PC-3 (cell line): ENCODE results near the gene PIGU. TPM values are rescaled to one million over a fixed set of nuclear protein-coding genes. Genes with fewer than 3 reads are reported as not detected.

ENCODE experiments used
- ATAC-seq: fragments of 200-7000 bp; cut with Tn5 transposase; 2 replicates; pipeline ENCODE4 v1.9.1; 2020; ENCODE audit warnings: mild to moderate bottlenecking, moderate library complexity
- BruUV-seq: library from RNA; stranded (reverse); fragments of 400-500 nt; replicated peaks from 2 replicates; lab custom pipeline; 2021; lab: Mats Ljungman, UMichigan
- CTCF ChIA-PET: fragments of 300-600 bp; sonication (Branson Sonifier 250); formaldehyde crosslinking; loops from one replicate; lab custom pipeline; 2022; ENCODE audit warnings: antibody characterized with exemption; lab: Charles Lee
- POLR2A ChIA-PET: fragments of 300-600 bp; sonication (Branson Sonifier 250); formaldehyde crosslinking; loops from one replicate; lab custom pipeline; 2022; ENCODE audit warnings: antibody characterized with exemption; ENCODE audit not compliant: unreplicated experiment; lab: Charles Lee
- DNase-seq: peaks from one replicate; pipeline ENCODE4 v3.0.0-alpha.2; 2015
- H2AFZ ChIP-seq: fragments of 300-600 bp; sonication (generic); 2 replicates; pipeline ENCODE4 v1.6.0; 2016; ENCODE audit warnings: antibody characterized with exemption, low read length
- H3F3A ChIP-seq: fragments of 300-600 bp; sonication (generic); one replicate; pipeline ENCODE4 v1.6.0; 2017; ENCODE audit warnings: antibody characterized with exemption, low read length, control low read depth, mild to moderate bottlenecking; ENCODE audit not compliant: unreplicated experiment
- H3K27ac ChIP-seq: fragments of 300-600 bp; sonication (generic); 2 replicates; pipeline ENCODE4 v1.5.1; 2016; ENCODE audit warnings: mild to moderate bottlenecking, low read length
- H3K27me3 ChIP-seq: fragments of 300-600 bp; sonication (generic); 2 replicates; pipeline ENCODE4 v1.6.1; 2016; ENCODE audit warnings: low read length, mixed read lengths
- H3K36me3 ChIP-seq: fragments of 300-600 bp; sonication (generic); 2 replicates; pipeline ENCODE4 v1.6.1; 2016; ENCODE audit warnings: low read depth, mixed run types, low read length, mixed read lengths
- H3K4me1 ChIP-seq: fragments of 300-600 bp; sonication (generic); 2 replicates; pipeline ENCODE4 v1.5.1; 2016; ENCODE audit warnings: low read length; ENCODE audit not compliant: insufficient read depth
- H3K4me2 ChIP-seq: fragments of 300-600 bp; sonication (generic); 2 replicates; pipeline ENCODE4 v1.6.0; 2016; ENCODE audit warnings: low read length
- H3K4me3 ChIP-seq: fragments of 300-600 bp; sonication (generic); 2 replicates; pipeline ENCODE4 v1.5.1; 2016; ENCODE audit warnings: mild to moderate bottlenecking, low read length, mixed read lengths
- H3K79me2 ChIP-seq: fragments of 300-600 bp; sonication (generic); 2 replicates; pipeline ENCODE4 v1.6.1; 2017; ENCODE audit warnings: low read length, mixed read lengths
- H3K9ac ChIP-seq: fragments of 300-600 bp; sonication (generic); 2 replicates; pipeline ENCODE4 v1.6.0; 2016; ENCODE audit warnings: mild to moderate bottlenecking, low read length
- H3K9me2 ChIP-seq: fragments of 300-600 bp; sonication (generic); replicated peaks from 2 replicates; pipeline ENCODE4 v1.6.1; 2016; ENCODE audit warnings: mixed run types, low read length, mixed read lengths
- H3K9me3 ChIP-seq: fragments of 300-600 bp; sonication (generic); 2 replicates; pipeline ENCODE4 v1.6.1; 2016; ENCODE audit warnings: low read length, mixed read lengths
- H4K20me1 ChIP-seq: fragments of 300-600 bp; sonication (generic); 2 replicates; pipeline ENCODE4 v1.6.1; 2016; ENCODE audit warnings: low read length, mixed read lengths
- CTCF ChIP-seq: fragments of 300-600 bp; sonication (generic); conservative IDR thresholded peaks from 2 replicates; pipeline ENCODE4 v1.5.1; 2017; ENCODE audit warnings: antibody characterized with exemption, low read depth, mild to moderate bottlenecking, low read length
- EZH2 ChIP-seq: fragments of 300-600 bp; sonication (generic); IDR thresholded peaks from one replicate; pipeline ENCODE4 v1.6.1; 2017; ENCODE audit warnings: antibody characterized with exemption, mild to moderate bottlenecking, low read length; ENCODE audit not compliant: unreplicated experiment
- EZH2phosphoT487 ChIP-seq: fragments of 300-600 bp; sonication (generic); IDR thresholded peaks from 2 replicates; pipeline ENCODE4 v1.6.1; 2018; ENCODE audit warnings: mild to moderate bottlenecking, antibody characterized with exemption, low read length, borderline replicate concordance
- intact Hi-C: fragments of 100-400 bp; cut with micrococcal nuclease; formaldehyde crosslinking; loops from 2 replicates; pipeline ENCODE4 v1.9.0; 2023
- total RNA-seq: library from RNA; depleted of rRNA; stranded (reverse); fragments of >200 nt; gene quantifications from 2 replicates; pipeline ENCODE4 v1.2.3, GENCODE V29; 2014

PIGU gene
- total RNA-seq, 1 experiment from 2014 or later: 24.5 TPM

GRCh38 chr20:34704177-34705007 is 27.5 kb upstream of the PIGU start, which contains the start of gene TP53INP2:
Gene TP53INP2, plus strand, starts transcription at chr20:34704344. Its CDS starts 4,396 bp downstream, at chr20:34708740.
- POLR2A ChIA-PET: interaction anchor here (0.6 to 0.7 kb wide), 3 partner anchors 75 to 188 kb away, joined by 4 to 5 read pairs (median 4); partner anchors contain the start of gene DYNLRB1
- DNase-seq: peak; percentile 63
- intact Hi-C loops: loop anchor here (1.0 kb wide), 1 partner anchor 125 kb away; no protein-coding TSS in a partner anchor
- peak within 1 kb of the TSS; percentile 85 for H3K4me3 ChIP-seq
- no peaks in the 10 kb centered on the region for H3K9me3 ChIP-seq
- peak within 1 kb of the TSS; percentile 100 for H3K4me2 ChIP-seq
- peaks cover 20% of the 10 kb centered on the region for H3K4me1 ChIP-seq
- H3K79me2 ChIP-seq: no peaks in the 10 kb centered on the region
- BruUV-seq: no TSS peak
- H3K9me2 ChIP-seq: no peaks in the 10 kb centered on the region
- no peaks in the 10 kb centered on the region for H3F3A ChIP-seq
- H4K20me1 ChIP-seq: no peaks in the 10 kb centered on the region
- no peak for TF ChIP-seq EZH2
- no peak for TF ChIP-seq CTCF
- no peak for TF ChIP-seq EZH2phosphoT487
- H3K36me3 ChIP-seq: no peaks in the 10 kb centered on the region
- ATAC-seq: peak; percentile 30
- peak within 1 kb of the TSS; percentile 58; the same call in 1 of the 2 replicates for H3K9ac ChIP-seq
- H2AFZ ChIP-seq: peak within 1 kb of the TSS; percentile 97
- CTCF ChIA-PET: interaction anchor here (0.6 to 1.4 kb wide), 4 partner anchors 16 to 151 kb away, joined by 3 to 10 read pairs (median 4); no protein-coding TSS in a partner anchor
- H3K27ac ChIP-seq: no peak within 1 kb of the TSS
- H3K27me3 ChIP-seq: no peaks in the 10 kb centered on the region

- DNase-seq: peak; percentile 48
These were observed 26.7 kb upstream of the PIGU start for GRCh38 chr20:34703424-34704176.

More at GRCh38 chr20:34703424-34704176, 26.7 kb upstream of the PIGU start:
- POLR2A ChIA-PET: interaction anchor here (0.6 to 0.7 kb wide), 3 partner anchors 74 to 187 kb away, joined by 4 to 5 read pairs (median 4); partner anchors contain the start of gene DYNLRB1
- no peaks in the 10 kb centered on the region for H3K79me2 ChIP-seq
- H3K9me3 ChIP-seq: no peaks in the 10 kb centered on the region
- H3K4me1 ChIP-seq: peaks cover 20% of the 10 kb centered on the region
- no peaks in the 10 kb centered on the region for H3K36me3 ChIP-seq
- peak overlapping the region; percentile 85 for H3K4me3 ChIP-seq
- peak overlapping the region; percentile 100 for H3K4me2 ChIP-seq
- no peak for TF ChIP-seq EZH2phosphoT487
- TF ChIP-seq CTCF: no peak
- no peak for TF ChIP-seq EZH2
- intact Hi-C loops: loop anchor here (1.0 kb wide), 1 partner anchor 124 kb away; no protein-coding TSS in a partner anchor
- ATAC-seq: peak; percentile 40
- CTCF ChIA-PET: interaction anchor here (0.7 to 1.0 kb wide), 2 partner anchors 15 to 66 kb away, joined by 3 read pairs; no protein-coding TSS in a partner anchor
- H3K27ac ChIP-seq: no peak overlapping the region
- H3F3A ChIP-seq: no peaks in the 10 kb centered on the region
- peak overlapping the region; percentile 97 for H2AFZ ChIP-seq
- no peaks in the 10 kb centered on the region for H3K9me2 ChIP-seq
- H3K9ac ChIP-seq: peak overlapping the region; percentile 58; the same call in 1 of the 2 replicates
- no peaks in the 10 kb centered on the region for H3K27me3 ChIP-seq
- BruUV-seq: TSS peak; percentile 76
- no peaks in the 10 kb centered on the region for H4K20me1 ChIP-seq
